Fibroblast of lung (primary cell): ENCODE measurements around the gene PTS. TPM values are rescaled to one million over a fixed set of nuclear protein-coding genes. Genes with fewer than 3 reads are reported as not detected.

ENCODE experiments used
- DNase-seq, 2 donors: peaks; one replicate each; pipeline versions ENCODE4 v3.0.0 to v3.0.0-alpha.2; 2010; ENCODE audit warnings: low read depth in 2 of 2
- H2AFZ ChIP-seq: 2 replicates; pipeline ENCODE4 v1.5.1; 2012; ENCODE audit warnings: low read length, control low read depth, inconsistent platforms
- H3K27ac ChIP-seq: 2 replicates; pipeline ENCODE4 v1.5.1; 2011; ENCODE audit warnings: low read length, control low read depth; ENCODE audit not compliant: insufficient read depth
- H3K27me3 ChIP-seq: 2 replicates; pipeline ENCODE4 v1.5.1; 2011; ENCODE audit warnings: mild to moderate bottlenecking, low read length; ENCODE audit not compliant: control insufficient read depth, insufficient read depth
- H3K36me3 ChIP-seq: 2 replicates; pipeline ENCODE4 v1.5.1; 2011; ENCODE audit warnings: low read length; ENCODE audit not compliant: control insufficient read depth, insufficient read depth
- H3K4me1 ChIP-seq: 2 replicates; pipeline ENCODE4 v1.5.1; 2011; ENCODE audit warnings: low read length; ENCODE audit not compliant: control insufficient read depth, insufficient read depth; ENCODE audit errors: extremely low read depth
- H3K4me2 ChIP-seq: 2 replicates; pipeline ENCODE4 v1.5.1; 2011; ENCODE audit warnings: low read length, control low read depth; ENCODE audit not compliant: insufficient read depth; ENCODE audit errors: extremely low read depth
- H3K4me3 ChIP-seq, 4 experiments: fragments of 200-600 bp in 1 of 4; sonication (generic) in 1 of 4; replicated peaks in 1 of 4; 2 replicates each; pipeline ENCODE4 v1.5.1; 2011 to 2016; ENCODE audit warnings: low read length in 4 of 4, low read depth in 3 of 4, mild to moderate bottlenecking in 3 of 4, control low read depth in 2 of 4, inconsistent platforms in 1 of 4, mixed read lengths in 1 of 4; ENCODE audit not compliant: insufficient read depth in 1 of 4; ENCODE audit errors: control extremely low read depth in 1 of 4
- H3K79me2 ChIP-seq: 2 replicates; pipeline ENCODE4 v1.5.1; 2012; ENCODE audit warnings: mild to moderate bottlenecking, low read length, inconsistent platforms; ENCODE audit not compliant: control insufficient read depth, insufficient read depth
- H3K9ac ChIP-seq: 2 replicates; pipeline ENCODE4 v1.5.1; 2011; ENCODE audit warnings: mild to moderate bottlenecking, low read length, control low read depth; ENCODE audit not compliant: insufficient read depth
- H3K9me3 ChIP-seq: 2 replicates; pipeline ENCODE4 v1.5.1; 2012; ENCODE audit warnings: low read depth, low read length; ENCODE audit not compliant: control insufficient read depth, insufficient read depth
- H4K20me1 ChIP-seq: 2 replicates; pipeline ENCODE4 v1.5.1; 2011; ENCODE audit warnings: low read length; ENCODE audit not compliant: control insufficient read depth, insufficient read depth; ENCODE audit errors: extremely low read depth
- EZH2 ChIP-seq: IDR thresholded peaks from 2 replicates; pipeline ENCODE4 v1.5.1; 2012; ENCODE audit warnings: low read length, control low read depth, mild to moderate bottlenecking; ENCODE audit errors: missing control alignments
- polyA plus RNA-seq, 2 donors: library from polyadenylated mRNA; depleted of rRNA in 1 of 2; stranded (reverse) in 1 of 2; unstranded in 1 of 2; fragments of >200 nt; gene quantifications; 2 replicates each; pipeline ENCODE4 v1.2.1, GENCODE V29; 2011 to 2012; ENCODE audit warnings: missing spikeins in 1 of 2
- total RNA-seq: library from RNA; depleted of rRNA; stranded (reverse); fragments of >200 nt; gene quantifications from 2 replicates; pipeline ENCODE4 v1.2.1, GENCODE V29; 2014

Gene PTS
- total and polyA plus RNA-seq, 2 donors (not counting 1 experiment from before 2014, with no cell fraction given), result 47.4 to 69.0 TPM

GRCh38 chr11:112281726-112282125, 55.5 kb downstream of the PTS start:
- Histone ChIP-seq H4K20me1 (no peaks in the 10 kb centered on the region), H3K4me1 (peaks cover 5% of the 10 kb centered on the region), H3K4me3 (no peak overlapping the region), H3K9ac (no peak overlapping the region), H3K4me2 (no peak overlapping the region), H3K27me3 (peaks cover 4% of the 10 kb centered on the region), H3K27ac (no peak overlapping the region), H3K36me3 (no peaks in the 10 kb centered on the region), H3K9me3 (no peaks in the 10 kb centered on the region), H2AFZ (no peak overlapping the region), H3K79me2 (no peaks in the 10 kb centered on the region)
- no peak for TF ChIP-seq EZH2
- no peak for DNase-seq

Other genes with a start within 250 kb of the PTS start
- 26.2 and 33.9 TPM in 2 replicates for gene DLAT, start 201.0 kb upstream of the PTS start, total RNA-seq
- 37.8 and 48.8 TPM in 2 replicates for gene DLAT, start 201.0 kb upstream of the PTS start, polyA plus RNA-seq
- 1.5 TPM in 2 replicates for gene PIH1D2, start 152.4 kb upstream of the PTS start, total RNA-seq
- 1.7 and 1.9 TPM in 2 replicates for gene PIH1D2, start 152.4 kb upstream of the PTS start, polyA plus RNA-seq
- 25.8 and 26.2 TPM in 2 replicates for gene NKAPD1, start 152.1 kb upstream of the PTS start, total RNA-seq
- gene NKAPD1, start 152.1 kb upstream of the PTS start, polyA plus RNA-seq, result 24.1 and 27.5 TPM in 2 replicates
- 46.7 and 55.3 TPM in 2 replicates for gene TIMM8B, start 139.7 kb upstream of the PTS start, total RNA-seq
- gene TIMM8B, start 139.7 kb upstream of the PTS start, polyA plus RNA-seq, result 61.7 and 75.3 TPM in 2 replicates
- gene SDHD, start 139.6 kb upstream of the PTS start, total RNA-seq, result 186 and 203 TPM in 2 replicates
- gene SDHD, start 139.6 kb upstream of the PTS start, polyA plus RNA-seq, result 148 and 176 TPM in 2 replicates
- 0.17 and 0.26 TPM in 2 replicates for gene IL18, start 62.3 kb upstream of the PTS start, total RNA-seq
- gene IL18, start 62.3 kb upstream of the PTS start, polyA plus RNA-seq, result 0.23 and 0.77 TPM in 2 replicates
- 0.17 TPM in 1 of 2 replicates, not detected in the other for gene TEX12, start 59.1 kb upstream of the PTS start, total RNA-seq
- 0.09 TPM in 1 of 2 replicates, not detected in the other for gene TEX12, start 59.1 kb upstream of the PTS start, polyA plus RNA-seq
- 1.0 and 2.1 TPM in 2 replicates for gene BCO2, start 50.9 kb upstream of the PTS start, total RNA-seq
- 0.36 and 0.42 TPM in 2 replicates for gene BCO2, start 50.9 kb upstream of the PTS start, polyA plus RNA-seq
- gene PLET1, start 34.4 kb downstream of the PTS start, total RNA-seq, result not detected in 2 replicates
- not detected in 2 replicates for gene PLET1, start 34.4 kb downstream of the PTS start, polyA plus RNA-seq